ENCODE data around the gene WSCD2.

- TF ChIP-seq CTCF (IDR thresholded peaks at IDR 0.05; ENCODE audit: poor library complexity, severe bottlenecking) (no peak), EZH2 (IDR thresholded peaks at IDR 0.05; ENCODE audit: borderline replicate concordance, insufficient read depth, low read length, poor library complexity, severe bottlenecking) (no peak), TAF1 (IDR thresholded peaks at IDR 0.05; ENCODE audit: low read depth) (no peak), EP300 (conservative IDR thresholded peaks at IDR 0.05; ENCODE audit: poor library complexity, severe bottlenecking) (no peak), POLR2AphosphoS5 (IDR thresholded peaks at IDR 0.05) (no peak), RAD21 (conservative IDR thresholded peaks at IDR 0.05) (no peak), MXI1 (conservative IDR thresholded peaks at IDR 0.05; ENCODE audit: poor library complexity, severe bottlenecking) (no peak)
Observed at GRCh38 chr12:108201808-108202207, 72.7 kb downstream of the WSCD2 start.

Measured in neural cell (in vitro differentiated cells).